Epithelial cell of esophagus (primary cell): ENCODE data around the gene OR8I2.
"Not testable (repeated sequence)": the region's sequence is repeated elsewhere in the genome, so short reads cannot be mapped to it uniquely, and the experiment has no call there.

Experiments
- DNase-seq: peaks from one replicate; pipeline ENCODE4 v3.0.0; 2010; ENCODE audit warnings: low read depth
- H3K4me3 ChIP-seq: 2 replicates; pipeline ENCODE4 v1.5.1; 2011; ENCODE audit warnings: mild to moderate bottlenecking, low read length, control low read depth
- TF ChIP-seq, protein P1 (sequence below): IDR thresholded peaks from 2 replicates; pipeline ENCODE4 v1.5.1; 2011; ENCODE audit warnings: low read depth, mild to moderate bottlenecking, low read length, control low read depth, inconsistent platforms; ENCODE audit not compliant: insufficient read depth; ENCODE audit errors: missing control alignments

The OR8I2 gene

DNA sequence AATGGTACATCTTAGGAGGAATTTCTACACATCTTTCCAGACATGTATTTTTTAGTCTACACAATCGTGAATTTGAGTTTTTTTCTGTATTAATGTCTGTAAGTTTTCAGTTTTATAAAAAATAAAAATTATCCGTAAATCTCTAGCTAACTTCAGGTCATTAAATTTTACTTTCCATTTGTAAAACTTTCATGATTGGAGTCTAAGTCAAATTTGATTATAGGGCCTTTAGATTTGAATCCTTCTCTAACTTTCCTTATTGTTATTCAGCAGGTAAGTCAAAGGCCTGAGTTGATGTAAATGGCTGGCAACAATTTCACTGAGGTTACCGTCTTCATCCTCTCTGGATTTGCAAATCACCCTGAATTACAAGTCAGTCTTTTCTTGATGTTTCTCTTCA lies at the start of gene OR8I2:
Gene OR8I2 (plus strand): TSS at position 301 of the 400 bp plus-strand sequence. CDS start 0 bp downstream, at position 301.
- DNase-seq: no peak
- H3K4me3 ChIP-seq: no peak within 1 kb of the TSS
- TF ChIP-seq, protein P1, sequence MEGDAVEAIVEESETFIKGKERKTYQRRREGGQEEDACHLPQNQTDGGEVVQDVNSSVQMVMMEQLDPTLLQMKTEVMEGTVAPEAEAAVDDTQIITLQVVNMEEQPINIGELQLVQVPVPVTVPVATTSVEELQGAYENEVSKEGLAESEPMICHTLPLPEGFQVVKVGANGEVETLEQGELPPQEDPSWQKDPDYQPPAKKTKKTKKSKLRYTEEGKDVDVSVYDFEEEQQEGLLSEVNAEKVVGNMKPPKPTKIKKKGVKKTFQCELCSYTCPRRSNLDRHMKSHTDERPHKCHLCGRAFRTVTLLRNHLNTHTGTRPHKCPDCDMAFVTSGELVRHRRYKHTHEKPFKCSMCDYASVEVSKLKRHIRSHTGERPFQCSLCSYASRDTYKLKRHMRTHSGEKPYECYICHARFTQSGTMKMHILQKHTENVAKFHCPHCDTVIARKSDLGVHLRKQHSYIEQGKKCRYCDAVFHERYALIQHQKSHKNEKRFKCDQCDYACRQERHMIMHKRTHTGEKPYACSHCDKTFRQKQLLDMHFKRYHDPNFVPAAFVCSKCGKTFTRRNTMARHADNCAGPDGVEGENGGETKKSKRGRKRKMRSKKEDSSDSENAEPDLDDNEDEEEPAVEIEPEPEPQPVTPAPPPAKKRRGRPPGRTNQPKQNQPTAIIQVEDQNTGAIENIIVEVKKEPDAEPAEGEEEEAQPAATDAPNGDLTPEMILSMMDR: no peak

DNA sequence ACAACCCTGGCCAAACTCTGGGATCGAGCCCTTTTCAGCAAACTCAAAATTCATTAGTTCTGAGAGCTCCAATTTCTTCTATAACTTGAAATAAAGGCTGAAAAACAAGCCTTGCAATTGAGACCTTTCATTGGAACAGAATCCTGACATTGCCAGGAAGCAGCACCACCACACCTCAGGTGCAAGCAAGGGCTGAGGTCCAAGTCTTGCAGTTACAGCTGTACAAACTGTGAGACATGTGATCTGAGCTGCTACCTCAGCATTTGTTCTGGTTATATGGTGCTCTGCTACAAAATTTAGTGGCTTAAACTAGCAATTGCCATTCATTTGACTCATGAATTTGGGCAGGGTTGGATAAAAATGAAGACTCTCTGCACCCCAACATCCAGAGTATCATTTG lies 47.6 kb upstream of the OR8I2 start:
- no peak overlapping the region for H3K4me3 ChIP-seq
- DNase-seq: no peak
- TF ChIP-seq, protein P1: no peak

DNA sequence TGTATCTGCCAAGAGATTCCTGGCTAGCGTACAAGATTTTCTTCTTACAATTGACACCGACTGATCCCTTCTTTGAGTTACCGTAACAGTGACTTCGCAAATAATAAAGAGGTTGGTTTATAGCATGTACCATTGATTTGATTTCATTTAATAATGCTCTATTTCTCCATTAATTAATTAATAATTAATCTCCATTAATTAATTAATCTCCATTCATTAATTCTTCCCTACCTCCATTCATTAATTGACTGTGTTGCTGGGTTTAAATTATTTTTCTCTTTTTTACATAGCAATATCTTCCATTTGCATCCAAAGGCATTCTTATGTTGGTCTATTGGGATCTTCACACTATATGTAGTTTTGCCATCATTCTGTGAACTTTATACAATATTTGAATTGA lies 44.6 kb upstream of the OR8I2 start:
- H3K4me3 ChIP-seq: no peak overlapping the region
- DNase-seq: no peak
- TF ChIP-seq, protein P1: no peak

DNA sequence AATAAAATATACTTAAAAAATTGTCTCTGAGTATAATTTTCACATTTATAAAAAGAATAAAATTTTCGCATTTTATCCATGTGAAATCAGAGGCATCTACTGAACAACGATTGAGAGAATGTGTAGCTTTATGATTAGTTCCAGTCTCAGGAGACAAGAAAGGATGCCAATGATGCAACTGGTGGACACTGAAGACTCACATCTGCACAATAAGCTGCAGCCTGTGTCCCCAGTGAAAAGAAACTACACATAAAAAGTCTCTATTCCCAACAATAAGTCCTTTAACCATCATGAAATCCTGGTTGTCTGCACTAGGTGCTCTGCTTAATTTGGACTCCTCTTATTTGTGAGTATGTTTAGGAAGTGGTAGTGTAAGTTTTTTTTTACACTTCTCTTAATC lies 43.6 kb upstream of the OR8I2 start:
- no peak for DNase-seq
- no peak overlapping the region for H3K4me3 ChIP-seq
- TF ChIP-seq, protein P1: no peak

DNA sequence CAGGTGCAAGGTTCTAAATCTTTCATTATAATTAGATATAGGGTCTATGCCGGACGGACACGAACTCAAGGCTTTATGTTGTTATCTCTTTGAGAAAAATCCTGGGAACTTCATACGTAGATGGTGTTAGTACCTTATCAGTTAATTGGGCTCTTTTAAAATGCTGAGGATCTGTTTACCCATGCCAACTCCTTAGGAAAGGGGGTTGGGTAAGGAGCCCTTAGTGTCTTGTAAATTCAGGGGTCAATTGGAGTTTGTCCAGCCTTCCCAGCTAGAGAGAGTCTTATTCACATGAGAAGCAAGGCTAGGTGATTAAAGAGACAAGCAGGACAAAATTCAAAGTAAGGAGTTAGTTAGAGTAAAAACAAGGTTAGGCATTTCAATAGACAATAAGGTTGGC lies 36.7 kb upstream of the OR8I2 start:
- not testable (repeated sequence) for DNase-seq, H3K4me3 ChIP-seq

DNA sequence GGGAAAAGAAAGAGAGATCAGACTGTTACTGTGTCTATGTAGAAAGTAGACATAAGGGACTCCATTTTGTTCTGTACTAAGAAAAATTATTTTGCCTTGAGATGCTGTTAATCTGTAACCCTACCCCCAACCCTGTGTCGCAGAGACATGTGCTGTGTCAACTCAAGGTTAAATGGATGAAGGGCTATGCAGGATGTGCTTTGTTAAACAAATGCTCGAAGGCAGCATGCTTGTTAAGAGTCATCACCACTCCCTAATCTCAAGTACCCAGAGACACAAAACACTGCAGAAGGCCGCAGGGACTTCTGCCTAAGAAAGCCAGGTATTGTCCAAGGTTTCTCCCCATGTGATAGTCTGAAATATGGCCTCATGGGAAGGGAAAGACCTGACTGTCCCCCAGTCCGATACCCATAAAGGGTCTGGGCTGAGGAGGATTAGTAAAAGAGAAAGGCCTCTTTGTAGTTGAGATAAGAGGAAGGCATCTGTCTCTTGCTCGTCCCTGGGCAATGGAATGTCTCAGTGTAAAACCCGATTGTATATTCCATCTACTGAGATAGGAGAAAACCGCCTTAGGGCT lies 35.4 kb upstream of the OR8I2 start:
- DNase-seq, H3K4me3 ChIP-seq: not testable (repeated sequence)

DNA sequence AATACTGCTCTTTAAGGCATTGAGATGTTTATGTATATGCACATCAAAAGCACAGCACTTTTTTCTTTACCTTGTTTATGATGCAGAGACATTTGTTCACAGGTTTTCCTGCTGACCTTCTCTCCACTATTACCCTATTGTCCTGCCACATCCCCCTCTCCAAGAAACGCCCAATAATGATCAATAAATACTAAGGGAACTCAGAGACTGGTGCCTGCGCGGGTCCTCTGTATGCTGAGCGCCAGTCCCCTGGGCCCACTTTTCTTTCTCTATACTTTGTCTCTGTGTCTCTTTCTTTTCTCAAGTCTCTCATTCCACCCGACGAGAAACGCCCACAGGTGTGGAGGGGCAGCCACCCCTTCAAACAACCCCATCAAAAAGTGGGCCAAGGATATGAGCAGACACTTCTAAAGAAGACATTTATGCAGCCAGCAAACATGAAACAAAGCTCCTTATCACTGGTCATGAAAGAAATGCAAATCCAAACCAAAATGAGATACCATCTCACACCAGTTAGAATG lies 34.8 kb upstream of the OR8I2 start:
- not testable (repeated sequence) for H3K4me3 ChIP-seq, DNase-seq

DNA sequence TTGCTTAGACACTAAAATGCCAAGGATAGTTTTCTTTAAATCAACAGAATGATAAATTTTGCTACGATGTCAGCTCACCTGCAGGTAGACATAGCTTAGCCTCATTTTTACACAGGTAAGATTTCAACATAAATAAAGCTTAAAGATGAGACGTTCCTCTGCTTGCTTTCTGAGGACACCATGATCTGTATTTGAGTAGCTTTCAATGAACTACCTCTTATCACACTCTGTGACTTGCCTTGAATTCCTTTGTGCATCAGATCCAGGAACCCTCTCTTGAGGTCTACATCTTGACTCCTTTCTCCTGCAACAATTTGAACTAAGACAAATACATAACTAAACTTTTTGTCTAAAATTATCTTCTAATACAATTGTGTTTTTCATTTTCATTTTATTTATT lies 26.1 kb upstream of the OR8I2 start:
- H3K4me3 ChIP-seq: no peak overlapping the region
- no peak for DNase-seq
- TF ChIP-seq, protein P1: no peak

DNA sequence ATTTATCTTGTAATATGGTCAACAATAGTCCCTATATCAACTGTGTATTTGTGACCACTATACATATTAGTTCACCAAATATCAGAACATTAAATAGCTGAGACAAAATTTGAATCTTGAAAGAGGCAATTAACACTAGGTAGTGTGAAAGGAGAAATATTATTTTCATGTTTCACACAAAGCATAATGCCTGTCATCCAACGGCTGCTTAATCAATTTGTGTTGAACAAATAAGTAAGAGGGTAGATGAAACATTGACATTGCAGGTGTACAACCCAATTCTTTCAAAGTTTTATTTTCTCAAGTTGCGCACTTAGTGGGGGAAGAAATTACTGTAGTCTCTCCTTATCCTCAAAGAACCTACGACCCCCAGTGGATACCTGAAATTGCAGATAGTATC lies 3.4 kb upstream of the OR8I2 start:
- no peak overlapping the region for H3K4me3 ChIP-seq
- no peak for DNase-seq
- TF ChIP-seq, protein P1: no peak
